Ishikawa (cell line): Measurements from ENCODE around the gene TSPAN4.

Experiments
- CEBPB ChIP-seq: IDR thresholded peaks from 2 replicates; pipeline ENCODE4 v1.6.1; 2012
- CREB1 ChIP-seq: IDR thresholded peaks from 2 replicates; pipeline ENCODE4 v1.6.1; 2012; ENCODE audit warnings: low read depth
- EGR1 ChIP-seq: IDR thresholded peaks from 2 replicates; pipeline ENCODE4 v1.6.1; 2012
- EP300 ChIP-seq: IDR thresholded peaks from 2 replicates; pipeline ENCODE4 v1.6.1; 2012; ENCODE audit warnings: borderline replicate concordance
- FOXM1 ChIP-seq: IDR thresholded peaks from 2 replicates; pipeline ENCODE4 v1.6.1; 2012; ENCODE audit warnings: low read depth, borderline replicate concordance
- NFIC ChIP-seq: IDR thresholded peaks from 2 replicates; pipeline ENCODE4 v1.6.1; 2012
- RAD21 ChIP-seq: IDR thresholded peaks from 2 replicates; pipeline ENCODE4 v1.6.1; 2012; ENCODE audit warnings: low read depth
- TAF1 ChIP-seq: IDR thresholded peaks from 2 replicates; pipeline ENCODE4 v1.6.1; 2012; ENCODE audit warnings: low read depth, mild to moderate bottlenecking
- TCF12 ChIP-seq: IDR thresholded peaks from 2 replicates; pipeline ENCODE4 v1.6.1; 2012; ENCODE audit warnings: low read depth
- TEAD4 ChIP-seq: IDR thresholded peaks from 2 replicates; pipeline ENCODE4 v1.6.1; 2012
- YY1 ChIP-seq: IDR thresholded peaks from 2 replicates; pipeline ENCODE4 v1.6.1; 2012; ENCODE audit warnings: low read depth
- ZBTB7A ChIP-seq: IDR thresholded peaks from 2 replicates; pipeline ENCODE4 v1.6.1; 2012; ENCODE audit warnings: low read depth
- TF ChIP-seq, protein P1 (sequence below): IDR thresholded peaks from 2 replicates; pipeline ENCODE4 v1.6.1; 2012
- TF ChIP-seq, protein P2 (sequence below): IDR thresholded peaks from 2 replicates; pipeline ENCODE4 v1.6.1; 2012; ENCODE audit warnings: low read depth, mild to moderate bottlenecking
- TF ChIP-seq, protein P3 (sequence below): IDR thresholded peaks from 2 replicates; pipeline ENCODE4 v1.6.1; 2012

Gene TSPAN4

DNA sequence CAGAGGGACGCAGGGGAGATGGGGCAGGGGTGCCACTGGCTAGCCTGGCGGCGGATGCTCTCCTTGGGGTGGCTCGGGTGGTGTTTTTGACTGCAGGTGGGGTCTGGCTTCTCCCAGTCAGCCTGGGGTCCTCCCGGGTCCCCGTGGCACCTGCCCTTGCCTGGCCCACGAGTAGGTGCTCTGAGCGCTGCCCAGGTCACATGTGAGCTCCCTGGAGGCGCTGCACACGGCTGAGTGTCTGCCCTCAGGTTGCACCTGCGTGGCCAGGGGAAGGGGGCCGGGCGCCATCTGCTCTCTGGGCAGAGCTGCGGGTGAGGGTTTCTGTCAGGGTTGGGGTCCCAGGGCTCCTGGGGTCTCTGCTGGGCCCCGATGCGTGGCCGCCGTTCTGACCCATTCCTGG lies 5.2 kb downstream of the TSPAN4 start:
- TF ChIP-seq TCF12 (no peak), CREB1 (no peak), TAF1 (no peak), EGR1 (no peak), CEBPB (no peak), ZBTB7A (no peak), NFIC (no peak), RAD21 (no peak), TEAD4 (no peak), FOXM1 (no peak), EP300 (no peak), YY1 (no peak)
- TF ChIP-seq, protein P1, sequence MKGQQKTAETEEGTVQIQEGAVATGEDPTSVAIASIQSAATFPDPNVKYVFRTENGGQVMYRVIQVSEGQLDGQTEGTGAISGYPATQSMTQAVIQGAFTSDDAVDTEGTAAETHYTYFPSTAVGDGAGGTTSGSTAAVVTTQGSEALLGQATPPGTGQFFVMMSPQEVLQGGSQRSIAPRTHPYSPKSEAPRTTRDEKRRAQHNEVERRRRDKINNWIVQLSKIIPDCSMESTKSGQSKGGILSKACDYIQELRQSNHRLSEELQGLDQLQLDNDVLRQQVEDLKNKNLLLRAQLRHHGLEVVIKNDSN = no peak
- TF ChIP-seq, protein P2, sequence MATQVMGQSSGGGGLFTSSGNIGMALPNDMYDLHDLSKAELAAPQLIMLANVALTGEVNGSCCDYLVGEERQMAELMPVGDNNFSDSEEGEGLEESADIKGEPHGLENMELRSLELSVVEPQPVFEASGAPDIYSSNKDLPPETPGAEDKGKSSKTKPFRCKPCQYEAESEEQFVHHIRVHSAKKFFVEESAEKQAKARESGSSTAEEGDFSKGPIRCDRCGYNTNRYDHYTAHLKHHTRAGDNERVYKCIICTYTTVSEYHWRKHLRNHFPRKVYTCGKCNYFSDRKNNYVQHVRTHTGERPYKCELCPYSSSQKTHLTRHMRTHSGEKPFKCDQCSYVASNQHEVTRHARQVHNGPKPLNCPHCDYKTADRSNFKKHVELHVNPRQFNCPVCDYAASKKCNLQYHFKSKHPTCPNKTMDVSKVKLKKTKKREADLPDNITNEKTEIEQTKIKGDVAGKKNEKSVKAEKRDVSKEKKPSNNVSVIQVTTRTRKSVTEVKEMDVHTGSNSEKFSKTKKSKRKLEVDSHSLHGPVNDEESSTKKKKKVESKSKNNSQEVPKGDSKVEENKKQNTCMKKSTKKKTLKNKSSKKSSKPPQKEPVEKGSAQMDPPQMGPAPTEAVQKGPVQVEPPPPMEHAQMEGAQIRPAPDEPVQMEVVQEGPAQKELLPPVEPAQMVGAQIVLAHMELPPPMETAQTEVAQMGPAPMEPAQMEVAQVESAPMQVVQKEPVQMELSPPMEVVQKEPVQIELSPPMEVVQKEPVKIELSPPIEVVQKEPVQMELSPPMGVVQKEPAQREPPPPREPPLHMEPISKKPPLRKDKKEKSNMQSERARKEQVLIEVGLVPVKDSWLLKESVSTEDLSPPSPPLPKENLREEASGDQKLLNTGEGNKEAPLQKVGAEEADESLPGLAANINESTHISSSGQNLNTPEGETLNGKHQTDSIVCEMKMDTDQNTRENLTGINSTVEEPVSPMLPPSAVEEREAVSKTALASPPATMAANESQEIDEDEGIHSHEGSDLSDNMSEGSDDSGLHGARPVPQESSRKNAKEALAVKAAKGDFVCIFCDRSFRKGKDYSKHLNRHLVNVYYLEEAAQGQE = no peak
- TF ChIP-seq, protein P3, sequence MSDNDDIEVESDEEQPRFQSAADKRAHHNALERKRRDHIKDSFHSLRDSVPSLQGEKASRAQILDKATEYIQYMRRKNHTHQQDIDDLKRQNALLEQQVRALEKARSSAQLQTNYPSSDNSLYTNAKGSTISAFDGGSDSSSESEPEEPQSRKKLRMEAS = no peak

DNA sequence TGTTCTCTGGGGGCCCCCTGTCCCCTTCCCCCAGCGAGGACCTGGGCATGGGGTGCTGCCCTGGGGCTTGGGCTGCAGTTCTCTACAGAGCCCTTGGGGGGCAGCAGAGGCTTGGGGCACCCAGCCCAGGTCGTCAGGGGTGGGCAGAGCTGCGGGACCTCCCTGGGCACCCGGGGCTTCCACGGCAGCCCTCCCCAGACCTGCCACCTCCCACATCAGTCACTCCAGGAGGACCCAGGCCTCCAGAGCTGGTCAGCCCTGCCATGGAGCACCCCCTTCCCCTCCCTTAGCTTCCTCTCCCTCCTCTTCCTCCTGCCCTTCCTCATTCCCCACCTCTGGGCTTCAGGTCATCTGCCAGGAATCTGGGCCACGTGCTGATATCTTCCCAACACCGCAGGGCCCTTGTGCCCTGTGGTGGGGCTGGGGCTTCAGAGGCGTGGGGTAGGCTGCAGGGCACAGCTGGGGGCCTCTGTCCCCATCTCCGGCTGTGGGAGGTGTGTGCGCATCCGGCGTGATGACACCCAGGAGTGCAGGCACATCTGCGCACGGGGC lies 5.8 kb downstream of the TSPAN4 start:
- TF ChIP-seq, protein P3 = 0 out of 2 replicates have a peak, but pooled peaks have one; percentile 28
- TF ChIP-seq FOXM1 (no peak), RAD21 (peak; percentile 86), ZBTB7A (no peak), CEBPB (no peak), NFIC (no peak)
- TF ChIP-seq, protein P1 = peak; percentile 54; the same call in 1 of the 2 replicates
- TF ChIP-seq, protein P2 = no peak

DNA sequence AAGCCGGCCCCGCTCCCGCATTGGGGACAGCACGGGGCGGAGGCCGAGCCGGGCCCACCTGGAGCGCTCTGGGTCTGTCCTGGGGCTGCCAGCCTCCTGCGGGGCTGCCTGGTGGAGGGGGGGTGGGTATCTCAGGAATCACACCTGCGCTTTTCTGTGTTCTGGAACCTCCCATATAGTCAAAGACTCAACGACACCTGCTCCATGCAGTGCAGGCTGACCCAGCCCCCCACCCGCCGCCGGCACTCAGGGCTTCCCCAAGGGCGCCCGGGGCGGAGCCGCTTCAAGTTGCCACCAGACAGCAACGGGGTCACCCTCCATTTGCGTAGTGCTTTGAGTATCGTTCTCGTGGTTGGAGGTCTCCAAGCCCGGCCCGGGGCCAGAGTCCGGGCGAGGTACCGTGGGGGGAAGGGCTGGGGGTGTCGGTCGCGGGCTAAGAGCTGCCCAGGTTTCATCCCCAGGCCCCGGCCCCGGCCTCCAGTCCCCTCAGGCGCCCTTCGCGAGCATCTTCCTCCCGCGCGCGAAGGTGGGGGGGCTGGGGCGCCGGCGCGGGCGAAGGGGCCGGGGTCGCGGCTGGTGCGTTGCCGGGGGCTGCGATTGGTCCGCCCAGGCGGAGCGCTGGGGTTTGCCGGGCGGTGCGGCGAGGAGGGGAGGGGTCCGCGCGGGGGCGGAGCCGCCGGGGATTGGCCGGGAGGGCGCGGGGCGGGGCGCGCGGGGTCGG lies 6.6 kb downstream of the TSPAN4 start:
- TF ChIP-seq TEAD4 (no peak), ZBTB7A (peak; percentile 77), NFIC (no peak)

DNA sequence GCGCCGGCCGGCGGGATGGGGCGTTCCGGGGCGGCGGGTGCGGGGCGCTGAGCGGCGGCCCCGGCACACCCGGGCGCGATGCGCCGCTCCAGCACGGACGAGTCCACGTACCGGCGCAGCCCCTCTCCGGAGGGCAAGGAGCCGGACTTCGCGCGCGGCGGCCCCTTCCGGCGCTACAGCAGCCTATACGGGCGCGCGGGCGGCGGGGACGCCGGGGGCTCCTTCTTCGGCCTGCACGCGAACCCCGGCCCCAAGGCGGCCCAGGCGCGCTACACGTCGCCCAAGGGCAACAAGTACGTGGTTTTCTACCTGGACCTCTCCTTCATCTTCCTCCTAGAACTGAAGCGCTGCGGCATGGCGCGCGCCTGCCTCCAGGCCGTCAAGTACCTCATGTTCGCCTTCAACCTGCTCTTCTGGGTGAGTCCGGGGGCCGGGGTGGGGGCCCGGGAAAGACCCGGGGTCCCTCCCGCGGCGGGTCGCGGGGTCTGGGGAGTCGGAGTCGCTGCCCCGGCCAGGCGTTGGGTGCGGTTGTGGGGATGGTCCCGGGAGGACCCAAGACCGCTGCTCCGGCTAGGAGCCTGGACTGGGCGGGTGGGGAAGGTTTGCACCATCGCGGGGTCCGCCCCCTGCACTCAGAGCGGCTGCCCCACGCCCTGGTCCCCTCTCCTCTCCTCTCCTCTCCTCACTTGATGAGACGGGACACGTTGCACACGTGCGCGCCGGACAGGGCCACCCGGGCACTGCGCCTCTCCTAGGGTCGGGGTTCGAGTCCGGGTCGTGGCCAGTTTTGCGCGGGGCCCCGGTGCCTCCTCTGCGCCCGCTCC lies 7.5 kb downstream of the TSPAN4 start:
- no peak for TF ChIP-seq RAD21
- no peak for TF ChIP-seq ZBTB7A
- no peak for TF ChIP-seq YY1
- TF ChIP-seq CREB1 = no peak
- no peak for TF ChIP-seq TEAD4
- TF ChIP-seq TCF12 = no peak
- TF ChIP-seq, protein P2 = no peak
- TF ChIP-seq CEBPB = no peak
- no peak for TF ChIP-seq EGR1
- no peak for TF ChIP-seq EP300
- TF ChIP-seq NFIC = no peak
